ENCODE measurements around the gene CNOT6L. TPM values are rescaled to one million over a fixed set of nuclear protein-coding genes. Genes with fewer than 3 reads are reported as not detected.

CNOT6L gene
- total RNA-seq, 1 experiment from 2014 or later = 29.7 TPM

- no TSS peak for BruUV-seq (replicated peaks)
- no peaks in the 10 kb centered on the region for H3K36me3 Mint-ChIP-seq (ENCODE audit: insufficient read depth, unreplicated experiment)
- no peaks in the 10 kb centered on the region for H3K9me3 Mint-ChIP-seq (ENCODE audit: low read depth, unreplicated experiment)
- H3K4me1 Mint-ChIP-seq (ENCODE audit: low read depth, unreplicated experiment) = no peaks in the 10 kb centered on the region
- H3K4me3 Mint-ChIP-seq (ENCODE audit: low read depth, unreplicated experiment) = no peak overlapping the region
- TF ChIP-seq, protein P1, sequence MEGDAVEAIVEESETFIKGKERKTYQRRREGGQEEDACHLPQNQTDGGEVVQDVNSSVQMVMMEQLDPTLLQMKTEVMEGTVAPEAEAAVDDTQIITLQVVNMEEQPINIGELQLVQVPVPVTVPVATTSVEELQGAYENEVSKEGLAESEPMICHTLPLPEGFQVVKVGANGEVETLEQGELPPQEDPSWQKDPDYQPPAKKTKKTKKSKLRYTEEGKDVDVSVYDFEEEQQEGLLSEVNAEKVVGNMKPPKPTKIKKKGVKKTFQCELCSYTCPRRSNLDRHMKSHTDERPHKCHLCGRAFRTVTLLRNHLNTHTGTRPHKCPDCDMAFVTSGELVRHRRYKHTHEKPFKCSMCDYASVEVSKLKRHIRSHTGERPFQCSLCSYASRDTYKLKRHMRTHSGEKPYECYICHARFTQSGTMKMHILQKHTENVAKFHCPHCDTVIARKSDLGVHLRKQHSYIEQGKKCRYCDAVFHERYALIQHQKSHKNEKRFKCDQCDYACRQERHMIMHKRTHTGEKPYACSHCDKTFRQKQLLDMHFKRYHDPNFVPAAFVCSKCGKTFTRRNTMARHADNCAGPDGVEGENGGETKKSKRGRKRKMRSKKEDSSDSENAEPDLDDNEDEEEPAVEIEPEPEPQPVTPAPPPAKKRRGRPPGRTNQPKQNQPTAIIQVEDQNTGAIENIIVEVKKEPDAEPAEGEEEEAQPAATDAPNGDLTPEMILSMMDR (IDR thresholded peaks at IDR 0.05; ENCODE audit: unreplicated experiment) = no peak
- H3K27me3 Mint-ChIP-seq (ENCODE audit: unreplicated experiment) = no peaks in the 10 kb centered on the region
- intact Hi-C loops (cut with micrococcal nuclease; ENCODE audit: unreplicated experiment) = no loop called here
- CTCF ChIA-PET = no interaction called here
- H3K27ac Mint-ChIP-seq (ENCODE audit: unreplicated experiment) = no peak overlapping the region
- DNase-seq = no peak
These were observed 14.7 kb downstream of the CNOT6L start for GRCh38 chr4:77804471-77804870.

DNA sequence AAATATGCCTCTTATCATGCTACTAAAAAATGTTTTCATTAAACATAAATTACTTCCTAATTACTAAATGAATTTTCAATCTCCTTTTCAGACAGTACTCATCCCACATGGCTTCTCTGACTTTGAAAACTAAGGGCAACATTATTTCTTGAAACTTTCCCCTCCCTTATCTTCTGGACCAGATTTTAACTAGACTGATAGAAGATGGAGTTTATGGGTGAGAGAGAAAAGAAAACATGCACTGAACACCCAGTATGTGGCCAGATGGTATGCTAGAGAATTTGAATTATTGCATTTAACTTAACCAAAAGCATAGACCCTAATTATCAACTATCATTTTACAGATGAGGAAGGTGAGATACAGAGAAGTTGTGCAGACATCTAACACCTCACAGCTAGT lies 16.8 kb downstream of the CNOT6L start:
- H3K4me3 Mint-ChIP-seq (ENCODE audit: low read depth, unreplicated experiment) = no peak overlapping the region
- no peak for DNase-seq
- H3K9me3 Mint-ChIP-seq (ENCODE audit: low read depth, unreplicated experiment) = no peaks in the 10 kb centered on the region
- H3K27me3 Mint-ChIP-seq (ENCODE audit: unreplicated experiment) = no peaks in the 10 kb centered on the region
- no TSS peak for BruUV-seq (replicated peaks)
- peaks cover 3% of the 10 kb centered on the region for H3K4me1 Mint-ChIP-seq (ENCODE audit: low read depth, unreplicated experiment)
- no peak overlapping the region for H3K27ac Mint-ChIP-seq (ENCODE audit: unreplicated experiment)
- intact Hi-C loops (cut with micrococcal nuclease; ENCODE audit: unreplicated experiment) = no loop called here
- CTCF ChIA-PET = no interaction called here
- H3K36me3 Mint-ChIP-seq (ENCODE audit: insufficient read depth, unreplicated experiment) = no peaks in the 10 kb centered on the region
- TF ChIP-seq, protein P1 (IDR thresholded peaks at IDR 0.05; ENCODE audit: unreplicated experiment) = no peak

GRCh38 chr4:77801260-77801608 lies 17.9 kb downstream of the CNOT6L start:
- no peak overlapping the region for H3K27ac Mint-ChIP-seq (ENCODE audit: unreplicated experiment)
- H3K4me3 Mint-ChIP-seq (ENCODE audit: low read depth, unreplicated experiment) = no peak overlapping the region
- no TSS peak for BruUV-seq (replicated peaks)
- TF ChIP-seq, protein P1 (IDR thresholded peaks at IDR 0.05; ENCODE audit: unreplicated experiment) = no peak
- H3K27me3 Mint-ChIP-seq (ENCODE audit: unreplicated experiment) = no peaks in the 10 kb centered on the region
- CTCF ChIA-PET = interaction anchor here (1.1 to 1.6 kb wide), 2 partner anchors 16 to 19 kb away, joined by 3 to 4 read pairs; no protein-coding TSS in a partner anchor
- no peak for DNase-seq
- H3K9me3 Mint-ChIP-seq (ENCODE audit: low read depth, unreplicated experiment) = no peaks in the 10 kb centered on the region
- H3K36me3 Mint-ChIP-seq (ENCODE audit: insufficient read depth, unreplicated experiment) = no peaks in the 10 kb centered on the region
- intact Hi-C loops (cut with micrococcal nuclease; ENCODE audit: unreplicated experiment) = no loop called here
- H3K4me1 Mint-ChIP-seq (ENCODE audit: low read depth, unreplicated experiment) = peaks cover 8% of the 10 kb centered on the region

DNA sequence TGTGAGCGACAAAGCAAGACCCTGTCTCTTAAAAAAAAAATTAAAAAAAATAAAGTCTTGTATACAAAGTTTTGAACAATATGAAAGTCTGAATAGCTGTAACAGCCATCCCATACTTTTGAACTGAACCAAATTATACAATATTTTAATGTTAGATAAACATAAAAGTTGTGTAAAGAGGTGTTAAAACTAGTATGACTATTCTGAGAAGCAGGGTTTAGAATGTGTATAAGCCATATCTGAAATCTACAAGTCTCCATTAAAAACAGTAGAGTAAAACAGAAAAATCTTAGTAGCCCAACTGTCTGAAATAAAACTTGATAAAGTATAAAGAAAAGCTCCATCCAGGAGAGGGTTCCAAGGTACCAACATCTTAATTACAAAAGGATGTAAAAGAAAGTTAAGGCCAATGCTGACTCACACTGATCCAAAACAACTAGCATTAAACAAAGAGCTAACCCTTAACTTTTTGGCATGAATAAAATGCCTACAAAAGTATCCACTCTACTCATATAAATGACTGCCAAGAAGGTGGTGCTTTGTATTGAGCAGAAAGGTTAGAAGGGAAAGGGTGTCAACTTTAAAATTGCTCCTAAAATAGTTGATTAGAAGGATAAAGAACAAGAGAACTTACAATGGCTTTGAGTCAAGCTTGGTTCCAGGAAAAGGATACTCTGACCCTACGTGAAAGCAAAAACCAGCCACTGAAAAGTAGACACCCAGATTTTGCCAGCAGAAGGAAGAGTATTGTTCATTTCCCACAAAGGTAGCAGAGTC lies 18.5 kb downstream of the CNOT6L start:
- no peaks in the 10 kb centered on the region for H3K27me3 Mint-ChIP-seq (ENCODE audit: unreplicated experiment)
- CTCF ChIA-PET = interaction anchor here (1.1 to 1.6 kb wide), 2 partner anchors 17 to 20 kb away, joined by 3 to 4 read pairs; no protein-coding TSS in a partner anchor
- no peaks in the 10 kb centered on the region for H3K9me3 Mint-ChIP-seq (ENCODE audit: low read depth, unreplicated experiment)
- no peaks in the 10 kb centered on the region for H3K36me3 Mint-ChIP-seq (ENCODE audit: insufficient read depth, unreplicated experiment)
- no peak overlapping the region for H3K4me3 Mint-ChIP-seq (ENCODE audit: low read depth, unreplicated experiment)
- no TSS peak for BruUV-seq (replicated peaks)
- intact Hi-C loops (cut with micrococcal nuclease; ENCODE audit: unreplicated experiment) = no loop called here
- H3K27ac Mint-ChIP-seq (ENCODE audit: unreplicated experiment) = no peak overlapping the region
- peaks cover 8% of the 10 kb centered on the region for H3K4me1 Mint-ChIP-seq (ENCODE audit: low read depth, unreplicated experiment)
- DNase-seq = no peak
- TF ChIP-seq, protein P1 (IDR thresholded peaks at IDR 0.05; ENCODE audit: unreplicated experiment) = no peak

Data from Calu3 (cell line).